Measurements from ENCODE around the gene CD9.

CD9 gene

DNA sequence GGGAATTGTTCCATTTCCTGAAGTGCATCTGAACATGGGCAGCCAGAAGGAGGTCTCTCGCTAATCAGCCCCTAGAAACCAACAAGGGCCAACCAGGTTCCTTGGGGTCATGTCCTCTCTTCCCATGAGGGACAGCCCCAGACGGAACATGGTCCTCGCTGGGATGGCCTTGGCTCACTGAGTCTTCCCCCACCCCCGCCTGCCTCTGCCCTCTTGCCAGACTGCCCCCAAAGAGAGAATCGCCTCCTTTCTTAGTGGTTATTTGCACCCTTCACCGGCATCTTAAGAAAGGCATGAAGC is 36.4 kb downstream of the CD9 start (continued):
- TF ChIP-seq, protein P1, sequence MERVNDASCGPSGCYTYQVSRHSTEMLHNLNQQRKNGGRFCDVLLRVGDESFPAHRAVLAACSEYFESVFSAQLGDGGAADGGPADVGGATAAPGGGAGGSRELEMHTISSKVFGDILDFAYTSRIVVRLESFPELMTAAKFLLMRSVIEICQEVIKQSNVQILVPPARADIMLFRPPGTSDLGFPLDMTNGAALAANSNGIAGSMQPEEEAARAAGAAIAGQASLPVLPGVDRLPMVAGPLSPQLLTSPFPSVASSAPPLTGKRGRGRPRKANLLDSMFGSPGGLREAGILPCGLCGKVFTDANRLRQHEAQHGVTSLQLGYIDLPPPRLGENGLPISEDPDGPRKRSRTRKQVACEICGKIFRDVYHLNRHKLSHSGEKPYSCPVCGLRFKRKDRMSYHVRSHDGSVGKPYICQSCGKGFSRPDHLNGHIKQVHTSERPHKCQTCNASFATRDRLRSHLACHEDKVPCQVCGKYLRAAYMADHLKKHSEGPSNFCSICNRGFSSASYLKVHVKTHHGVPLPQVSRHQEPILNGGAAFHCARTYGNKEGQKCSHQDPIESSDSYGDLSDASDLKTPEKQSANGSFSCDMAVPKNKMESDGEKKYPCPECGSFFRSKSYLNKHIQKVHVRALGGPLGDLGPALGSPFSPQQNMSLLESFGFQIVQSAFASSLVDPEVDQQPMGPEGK (CRISPR knock-in tag; IDR thresholded peaks at IDR 0.05; ENCODE audit: borderline replicate concordance): no peak
- TF ChIP-seq ZFP30 (CRISPR knock-in tag; IDR thresholded peaks at IDR 0.05) (no peak), OSR1 (CRISPR knock-in tag; IDR thresholded peaks at IDR 0.05) (no peak), ESRRG (CRISPR knock-in tag; IDR thresholded peaks at IDR 0.05) (no peak)

DNA sequence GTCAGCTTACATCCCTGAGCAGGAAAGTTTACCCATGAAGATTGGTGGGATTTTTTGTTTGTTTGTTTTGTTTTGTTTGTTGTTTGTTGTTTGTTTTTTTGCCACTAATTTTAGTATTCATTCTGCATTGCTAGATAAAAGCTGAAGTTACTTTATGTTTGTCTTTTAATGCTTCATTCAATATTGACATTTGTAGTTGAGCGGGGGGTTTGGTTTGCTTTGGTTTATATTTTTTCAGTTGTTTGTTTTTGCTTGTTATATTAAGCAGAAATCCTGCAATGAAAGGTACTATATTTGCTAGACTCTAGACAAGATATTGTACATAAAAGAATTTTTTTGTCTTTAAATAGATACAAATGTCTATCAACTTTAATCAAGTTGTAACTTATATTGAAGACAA is 37.6 kb downstream of the CD9 start:
- no peak for ATAC-seq

DNA sequence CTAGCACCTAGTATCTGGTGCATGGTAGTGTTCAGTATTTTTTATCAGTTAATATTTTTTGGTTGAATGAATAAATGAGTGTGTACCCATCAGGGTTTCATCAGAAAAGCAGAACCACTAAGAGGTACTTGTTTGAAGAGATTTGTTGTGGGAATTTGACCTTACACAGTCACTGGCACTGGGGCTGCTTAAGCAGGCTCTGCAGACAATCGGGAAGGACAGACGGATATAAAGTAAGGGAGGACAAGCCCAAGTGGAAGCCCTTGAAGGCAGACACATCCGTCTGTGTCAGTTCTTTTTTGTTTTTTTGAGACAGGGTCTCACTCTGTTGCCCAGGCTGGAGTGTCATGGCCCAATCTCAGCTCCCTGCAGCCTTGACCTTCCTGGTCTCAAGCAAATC is 38.7 kb downstream of the CD9 start:
- ATAC-seq: no peak
- TF ChIP-seq ARNTL (CRISPR knock-in tag; IDR thresholded peaks at IDR 0.05; ENCODE audit: borderline replicate concordance, low read depth) (no peak), GLIS3 (CRISPR knock-in tag; IDR thresholded peaks at IDR 0.05) (no peak)

More for the DNA sequence above, 37.6 kb downstream of the CD9 start:
- TF ChIP-seq OSR1 (CRISPR knock-in tag; IDR thresholded peaks at IDR 0.05) (no peak), ZFP3 (CRISPR knock-in tag; IDR thresholded peaks at IDR 0.05) (no peak), ARNTL (CRISPR knock-in tag; IDR thresholded peaks at IDR 0.05; ENCODE audit: borderline replicate concordance, low read depth) (no peak), ZFP30 (CRISPR knock-in tag; IDR thresholded peaks at IDR 0.05) (no peak), ESRRG (CRISPR knock-in tag; IDR thresholded peaks at IDR 0.05) (no peak), ZC3H10 (CRISPR knock-in tag; IDR thresholded peaks at IDR 0.05) (no peak), BACH2 (CRISPR knock-in tag; IDR thresholded peaks at IDR 0.05; ENCODE audit: borderline replicate concordance) (no peak), SNAI2 (CRISPR knock-in tag; IDR thresholded peaks at IDR 0.05) (no peak), RARB (CRISPR knock-in tag; IDR thresholded peaks at IDR 0.05) (no peak), ZNF70 (CRISPR knock-in tag; IDR thresholded peaks at IDR 0.05) (no peak), TCF4 (CRISPR knock-in tag; IDR thresholded peaks at IDR 0.05; ENCODE audit: borderline replicate concordance) (no peak), PPARA (CRISPR knock-in tag; IDR thresholded peaks at IDR 0.05; ENCODE audit: borderline replicate concordance) (no peak), ZNF8 (CRISPR knock-in tag; IDR thresholded peaks at IDR 0.05) (no peak), ISL1 (CRISPR knock-in tag; IDR thresholded peaks at IDR 0.05) (no peak), GLIS3 (CRISPR knock-in tag; IDR thresholded peaks at IDR 0.05) (no peak), TOX (CRISPR knock-in tag; IDR thresholded peaks at IDR 0.05; ENCODE audit: borderline replicate concordance) (no peak)
- TF ChIP-seq, protein P2, sequence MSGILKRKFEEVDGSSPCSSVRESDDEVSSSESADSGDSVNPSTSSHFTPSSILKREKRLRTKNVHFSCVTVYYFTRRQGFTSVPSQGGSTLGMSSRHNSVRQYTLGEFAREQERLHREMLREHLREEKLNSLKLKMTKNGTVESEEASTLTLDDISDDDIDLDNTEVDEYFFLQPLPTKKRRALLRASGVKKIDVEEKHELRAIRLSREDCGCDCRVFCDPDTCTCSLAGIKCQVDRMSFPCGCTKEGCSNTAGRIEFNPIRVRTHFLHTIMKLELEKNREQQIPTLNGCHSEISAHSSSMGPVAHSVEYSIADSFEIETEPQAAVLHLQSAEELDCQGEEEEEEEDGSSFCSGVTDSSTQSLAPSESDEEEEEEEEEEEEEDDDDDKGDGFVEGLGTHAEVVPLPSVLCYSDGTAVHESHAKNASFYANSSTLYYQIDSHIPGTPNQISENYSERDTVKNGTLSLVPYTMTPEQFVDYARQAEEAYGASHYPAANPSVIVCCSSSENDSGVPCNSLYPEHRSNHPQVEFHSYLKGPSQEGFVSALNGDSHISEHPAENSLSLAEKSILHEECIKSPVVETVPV (CRISPR knock-in tag; IDR thresholded peaks at IDR 0.05): no peak
- TF ChIP-seq, protein P3, sequence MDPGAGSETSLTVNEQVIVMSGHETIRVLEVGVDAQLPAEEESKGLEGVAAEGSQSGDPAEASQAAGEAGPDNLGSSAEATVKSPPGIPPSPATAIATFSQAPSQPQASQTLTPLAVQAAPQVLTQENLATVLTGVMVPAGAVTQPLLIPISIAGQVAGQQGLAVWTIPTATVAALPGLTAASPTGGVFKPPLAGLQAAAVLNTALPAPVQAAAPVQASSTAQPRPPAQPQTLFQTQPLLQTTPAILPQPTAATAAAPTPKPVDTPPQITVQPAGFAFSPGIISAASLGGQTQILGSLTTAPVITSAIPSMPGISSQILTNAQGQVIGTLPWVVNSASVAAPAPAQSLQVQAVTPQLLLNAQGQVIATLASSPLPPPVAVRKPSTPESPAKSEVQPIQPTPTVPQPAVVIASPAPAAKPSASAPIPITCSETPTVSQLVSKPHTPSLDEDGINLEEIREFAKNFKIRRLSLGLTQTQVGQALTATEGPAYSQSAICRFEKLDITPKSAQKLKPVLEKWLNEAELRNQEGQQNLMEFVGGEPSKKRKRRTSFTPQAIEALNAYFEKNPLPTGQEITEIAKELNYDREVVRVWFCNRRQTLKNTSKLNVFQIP (CRISPR knock-in tag; IDR thresholded peaks at IDR 0.05; ENCODE audit: borderline replicate concordance, low read depth): no peak
- TF ChIP-seq, protein P4, sequence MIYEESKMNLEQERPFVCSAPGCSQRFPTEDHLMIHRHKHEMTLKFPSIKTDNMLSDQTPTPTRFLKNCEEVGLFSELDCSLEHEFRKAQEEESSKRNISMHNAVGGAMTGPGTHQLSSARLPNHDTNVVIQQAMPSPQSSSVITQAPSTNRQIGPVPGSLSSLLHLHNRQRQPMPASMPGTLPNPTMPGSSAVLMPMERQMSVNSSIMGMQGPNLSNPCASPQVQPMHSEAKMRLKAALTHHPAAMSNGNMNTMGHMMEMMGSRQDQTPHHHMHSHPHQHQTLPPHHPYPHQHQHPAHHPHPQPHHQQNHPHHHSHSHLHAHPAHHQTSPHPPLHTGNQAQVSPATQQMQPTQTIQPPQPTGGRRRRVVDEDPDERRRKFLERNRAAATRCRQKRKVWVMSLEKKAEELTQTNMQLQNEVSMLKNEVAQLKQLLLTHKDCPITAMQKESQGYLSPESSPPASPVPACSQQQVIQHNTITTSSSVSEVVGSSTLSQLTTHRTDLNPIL (CRISPR knock-in tag; IDR thresholded peaks at IDR 0.05; ENCODE audit: low read depth): no peak
- TF ChIP-seq, protein P1 (CRISPR knock-in tag; IDR thresholded peaks at IDR 0.05; ENCODE audit: borderline replicate concordance): no peak

DNA sequence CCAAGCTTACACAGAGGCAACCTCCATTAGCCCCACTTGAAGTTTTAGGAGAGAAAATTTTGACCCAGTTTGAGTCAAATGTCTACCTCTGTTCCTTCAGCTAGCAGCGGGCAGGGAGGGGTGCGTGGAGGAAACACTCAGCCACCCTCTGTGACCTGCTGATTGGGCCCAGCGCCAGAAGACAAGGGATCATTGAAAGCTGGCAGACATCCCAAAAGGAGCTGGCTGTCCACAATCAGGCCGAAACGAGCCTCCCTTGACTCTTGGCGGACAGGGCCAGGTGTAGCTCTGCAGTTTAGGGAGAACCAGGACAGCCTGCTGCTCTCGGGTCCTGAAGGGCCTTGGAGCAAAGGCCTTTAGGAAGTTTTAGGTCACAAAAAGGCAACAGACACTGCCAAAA is 41.3 kb downstream of the CD9 start:
- TF ChIP-seq ARNTL (CRISPR knock-in tag; IDR thresholded peaks at IDR 0.05; ENCODE audit: borderline replicate concordance, low read depth): no peak
- no peak for TF ChIP-seq SNAI2 (CRISPR knock-in tag; IDR thresholded peaks at IDR 0.05)
- no peak for TF ChIP-seq ZC3H10 (CRISPR knock-in tag; IDR thresholded peaks at IDR 0.05)
- ATAC-seq: no peak

Data from SK-N-SH treated with all-trans-retinoic acid at 6 μM for 48 hours (cell line).